ENCODE measurements around the gene KIF5A.
"Not testable (repeated sequence)": the region's sequence is repeated elsewhere in the genome, so short reads cannot be mapped to it uniquely, and the experiment has no call there.

- not testable (repeated sequence) for TF ChIP-seq MAX (IDR thresholded peaks at IDR 0.05; ENCODE audit: low read depth, low read length); CTCF (IDR thresholded peaks at IDR 0.05; ENCODE audit: low read depth, low read length); POLR2A (IDR thresholded peaks at IDR 0.05; ENCODE audit: extremely low read depth, insufficient read length)
Observed at GRCh38 chr12:57514246-57514645, 35.6 kb upstream of the KIF5A start.
